ENCODE measurements around the gene TSPAN12. TPM values are rescaled to one million over a fixed set of nuclear protein-coding genes. Genes with fewer than 3 reads are reported as not detected.

TSPAN12 gene
- total RNA-seq, 1 donor from 2014 or later = not detected

- Mint-ChIP-seq H3K27me3 (ENCODE audit: low read depth) (no peaks in the 10 kb centered on the region), H3K27ac (no peak overlapping the region), H3K4me1 (ENCODE audit: low read depth) (no peaks in the 10 kb centered on the region), H3K9me3 (no peaks in the 10 kb centered on the region), H3K36me3 (ENCODE audit: low read depth) (no peaks in the 10 kb centered on the region), H3K4me3 (ENCODE audit: low read depth) (no peak overlapping the region)
- intact Hi-C loops (cut with micrococcal nuclease) = no loop called here
- no peak for DNase-seq (ENCODE audit: low spot score)
These were observed 97.1 kb downstream of the TSPAN12 start for GRCh38 chr7:120760851-120761250.

GRCh38 chr7:120760050-120760449 lies 97.9 kb downstream of the TSPAN12 start:
- Mint-ChIP-seq H3K27me3 (ENCODE audit: low read depth) (no peaks in the 10 kb centered on the region), H3K36me3 (ENCODE audit: low read depth) (no peaks in the 10 kb centered on the region), H3K9me3 (no peaks in the 10 kb centered on the region), H3K4me3 (ENCODE audit: low read depth) (no peak overlapping the region), H3K4me1 (ENCODE audit: low read depth) (no peaks in the 10 kb centered on the region), H3K27ac (no peak overlapping the region)
- no peak for DNase-seq (ENCODE audit: low spot score)
- intact Hi-C loops (cut with micrococcal nuclease) = no loop called here

- H3K27me3 Mint-ChIP-seq (ENCODE audit: low read depth) = no peaks in the 10 kb centered on the region
- DNase-seq (ENCODE audit: low spot score) = no peak
- H3K27ac Mint-ChIP-seq = no peak overlapping the region
- no peaks in the 10 kb centered on the region for H3K4me1 Mint-ChIP-seq (ENCODE audit: low read depth)
- no peaks in the 10 kb centered on the region for H3K9me3 Mint-ChIP-seq
- intact Hi-C loops (cut with micrococcal nuclease) = no loop called here
- H3K36me3 Mint-ChIP-seq (ENCODE audit: low read depth) = no peaks in the 10 kb centered on the region
- H3K4me3 Mint-ChIP-seq (ENCODE audit: low read depth) = no peak overlapping the region
These were observed 114.8 kb downstream of the TSPAN12 start for GRCh38 chr7:120743128-120743527.

- H3K36me3 Mint-ChIP-seq (ENCODE audit: low read depth) = no peaks in the 10 kb centered on the region
- no peak for DNase-seq (ENCODE audit: low spot score)
These were observed 115.6 kb downstream of the TSPAN12 start for GRCh38 chr7:120742372-120742771.

GRCh38 chr7:120741371-120742042 lies 116.4 kb downstream of the TSPAN12 start:
- H3K36me3 Mint-ChIP-seq (ENCODE audit: low read depth) = no peaks in the 10 kb centered on the region
- no peak overlapping the region for H3K4me3 Mint-ChIP-seq (ENCODE audit: low read depth)
- intact Hi-C loops (cut with micrococcal nuclease) = no loop called here
- no peaks in the 10 kb centered on the region for H3K9me3 Mint-ChIP-seq
- no peak overlapping the region for H3K27ac Mint-ChIP-seq
- no peaks in the 10 kb centered on the region for H3K27me3 Mint-ChIP-seq (ENCODE audit: low read depth)
- DNase-seq (ENCODE audit: low spot score) = no peak
- H3K4me1 Mint-ChIP-seq (ENCODE audit: low read depth) = no peaks in the 10 kb centered on the region

More at GRCh38 chr7:120742372-120742771, 115.6 kb downstream of the TSPAN12 start:
- Mint-ChIP-seq H3K27me3 (ENCODE audit: low read depth) (no peaks in the 10 kb centered on the region), H3K27ac (no peak overlapping the region), H3K4me1 (ENCODE audit: low read depth) (no peaks in the 10 kb centered on the region), H3K4me3 (ENCODE audit: low read depth) (no peak overlapping the region), H3K9me3 (no peaks in the 10 kb centered on the region)
- intact Hi-C loops (cut with micrococcal nuclease) = no loop called here

- Mint-ChIP-seq H3K36me3 (ENCODE audit: low read depth) (no peaks in the 10 kb centered on the region), H3K27ac (no peak overlapping the region), H3K27me3 (ENCODE audit: low read depth) (no peaks in the 10 kb centered on the region), H3K4me3 (ENCODE audit: low read depth) (no peak overlapping the region), H3K4me1 (ENCODE audit: low read depth) (no peaks in the 10 kb centered on the region), H3K9me3 (no peaks in the 10 kb centered on the region)
- intact Hi-C loops (cut with micrococcal nuclease) = no loop called here
- DNase-seq (ENCODE audit: low spot score) = no peak
These were observed 117.6 kb downstream of the TSPAN12 start for GRCh38 chr7:120740348-120740747.

GRCh38 chr7:120738816-120739215 lies 119.1 kb downstream of the TSPAN12 start:
- Mint-ChIP-seq H3K36me3 (ENCODE audit: low read depth) (no peaks in the 10 kb centered on the region), H3K9me3 (no peaks in the 10 kb centered on the region), H3K27me3 (ENCODE audit: low read depth) (no peaks in the 10 kb centered on the region), H3K4me3 (ENCODE audit: low read depth) (no peak overlapping the region), H3K4me1 (ENCODE audit: low read depth) (no peaks in the 10 kb centered on the region), H3K27ac (no peak overlapping the region)
- intact Hi-C loops (cut with micrococcal nuclease) = no loop called here
- no peak for DNase-seq (ENCODE audit: low spot score)

Other genes with a start within 250 kb of the TSPAN12 start
- 22.6 and 22.9 TPM in 2 replicates for gene ING3, start 92.6 kb upstream of the TSPAN12 start, total RNA-seq
- not detected in 2 replicates for gene CPED1, start 130.6 kb upstream of the TSPAN12 start, total RNA-seq

Measured in activated T-helper 2 cell treated with anti-CD3 and anti-CD28 coated beads, Interferon-gamma antibody, Interleukin-2, Interleukin-4, amounts not matched to agents 10 μg/mL and 5 μg/mL and 100 μg/mL, durations not matched to agents 14 hours and 24 hours and 36 hours (primary cell).